Activated CD8-positive, alpha-beta T cell treated with anti-CD3 and anti-CD28 coated beads for 36 hours (primary cell): ENCODE data around the gene GRB10. TPM values are rescaled to one million over a fixed set of nuclear protein-coding genes. Genes with fewer than 3 reads are reported as not detected.

Source experiments
- ATAC-seq: fragments of 200-7000 bp; cut with Tn5 transposase; one replicate; pipeline ENCODE4 v1.10.0; 2021; ENCODE audit warnings: mild to moderate bottlenecking, moderate library complexity
- CTCF ChIA-PET: fragments of 350-600 bp; sonication (Branson Sonifier 250); formaldehyde crosslinking; loops from one replicate; lab custom pipeline; 2021; ENCODE audit warnings: antibody characterized with exemption; lab: Charles Lee
- POLR2A ChIA-PET: fragments of 350-600 bp; sonication (Branson Sonifier 250); formaldehyde crosslinking; loops from one replicate; lab custom pipeline; 2021; ENCODE audit warnings: antibody characterized with exemption; lab: Charles Lee
- DNase-seq: peaks from one replicate; pipeline ENCODE4 v3.0.0-alpha.2; 2020
- H3K27ac Mint-ChIP-seq: one replicate; pipeline ENCODE4 v1.8.0; 2021; ENCODE audit warnings: mild to moderate bottlenecking, mixed read lengths
- H3K27me3 Mint-ChIP-seq: one replicate; pipeline ENCODE4 v1.8.0; 2021; ENCODE audit warnings: mixed read lengths
- H3K36me3 Mint-ChIP-seq: one replicate; pipeline ENCODE4 v1.8.0; 2021; ENCODE audit warnings: low read depth, mixed read lengths
- H3K4me1 Mint-ChIP-seq: one replicate; pipeline ENCODE4 v1.8.0; 2021; ENCODE audit warnings: low read depth, mixed read lengths
- H3K4me3 Mint-ChIP-seq: one replicate; pipeline ENCODE4 v1.8.0; 2021; ENCODE audit warnings: mild to moderate bottlenecking, moderate library complexity, mixed read lengths
- H3K9me3 Mint-ChIP-seq: one replicate; pipeline ENCODE4 v1.8.0; 2021; ENCODE audit warnings: mixed read lengths
- CTCF ChIP-seq: fragments of 200-600 bp; IDR thresholded peaks from one replicate; pipeline ENCODE4 v1.8.0; 2022; ENCODE audit warnings: antibody characterized with exemption, mild to moderate bottlenecking
- intact Hi-C: fragments of 100-400 bp; cut with micrococcal nuclease; formaldehyde crosslinking; loops from one replicate; pipeline ENCODE4 v1.10.0; 2022
- total RNA-seq, 2 experiments: library from RNA; stranded (reverse); gene quantifications; one replicate each; pipeline ENCODE4 v1.2.3, GENCODE V29; 2021

Gene GRB10
- total RNA-seq, 2 experiments from 2014 or later, result 5.6 to 6.9 TPM

GRCh38 chr7:50660830-50661175, 121.9 kb downstream of the GRB10 start:
- ChIA-PET CTCF (interaction anchor here (1.0 to 1.1 kb wide), 2 partner anchors 27 to 192 kb away, joined by 3 to 6 read pairs; no protein-coding TSS in a partner anchor), POLR2A (no interaction called here)
- intact Hi-C loops, result no loop called here
- Mint-ChIP-seq H3K4me1 (peaks cover 54% of the 10 kb centered on the region), H3K27ac (no peak overlapping the region), H3K4me3 (no peak overlapping the region), H3K36me3 (peaks cover 2% of the 10 kb centered on the region), H3K9me3 (no peaks in the 10 kb centered on the region), H3K27me3 (no peaks in the 10 kb centered on the region)
- no peak for ATAC-seq
- TF ChIP-seq CTCF, result no peak
- DNase-seq, result no peak

GRCh38 chr7:50660040-50660829, 122.5 kb downstream of the GRB10 start:
- H3K27me3 Mint-ChIP-seq, result no peaks in the 10 kb centered on the region
- CTCF ChIA-PET, result interaction anchor here (1.1 to 1.6 kb wide), 2 partner anchors 27 to 192 kb away, joined by 3 to 5 read pairs; no protein-coding TSS in a partner anchor
- no peak for TF ChIP-seq CTCF
- H3K36me3 Mint-ChIP-seq, result peaks cover 2% of the 10 kb centered on the region
- intact Hi-C loops, result no loop called here
- peaks cover 54% of the 10 kb centered on the region for H3K4me1 Mint-ChIP-seq
- H3K27ac Mint-ChIP-seq, result peak overlapping the region; percentile 69
- ATAC-seq, result peak; percentile 76
- DNase-seq, result peak; percentile 80
- H3K9me3 Mint-ChIP-seq, result no peaks in the 10 kb centered on the region
- peak overlapping the region; percentile 49 for H3K4me3 Mint-ChIP-seq
- POLR2A ChIA-PET, result interaction anchor here (0.7 kb wide), 1 partner anchor 25 kb away, joined by 3 read pairs; no protein-coding TSS in a partner anchor

- no peak overlapping the region for H3K4me3 Mint-ChIP-seq
- peaks cover 2% of the 10 kb centered on the region for H3K36me3 Mint-ChIP-seq
- ChIA-PET CTCF (interaction anchor here (1.1 to 1.6 kb wide), 2 partner anchors 26 to 191 kb away, joined by 3 to 5 read pairs; no protein-coding TSS in a partner anchor), POLR2A (interaction anchor here (0.7 kb wide), 1 partner anchor 26 kb away, joined by 3 read pairs; no protein-coding TSS in a partner anchor)
- no peaks in the 10 kb centered on the region for H3K9me3 Mint-ChIP-seq
- ATAC-seq (no peak), DNase-seq (no peak)
- no peak overlapping the region for H3K27ac Mint-ChIP-seq
- H3K27me3 Mint-ChIP-seq, result no peaks in the 10 kb centered on the region
- intact Hi-C loops, result no loop called here
- TF ChIP-seq CTCF, result no peak
- H3K4me1 Mint-ChIP-seq, result peaks cover 46% of the 10 kb centered on the region
These were observed 123.2 kb downstream of the GRB10 start for GRCh38 chr7:50659329-50659965.

GRCh38 chr7:50658696-50659095, 124.0 kb downstream of the GRB10 start:
- Mint-ChIP-seq H3K4me1 (peaks cover 40% of the 10 kb centered on the region), H3K4me3 (no peak overlapping the region), H3K27ac (no peak overlapping the region), H3K27me3 (no peaks in the 10 kb centered on the region), H3K36me3 (peaks cover 2% of the 10 kb centered on the region), H3K9me3 (no peaks in the 10 kb centered on the region)
- ATAC-seq, result no peak
- TF ChIP-seq CTCF, result no peak
- ChIA-PET POLR2A (no interaction called here), CTCF (interaction anchor here (0.8 to 1.6 kb wide), 2 partner anchors 42 to 191 kb away, joined by 3 to 5 read pairs; no protein-coding TSS in a partner anchor)
- intact Hi-C loops, result no loop called here
- no peak for DNase-seq

GRCh38 chr7:50657912-50658311, 124.8 kb downstream of the GRB10 start:
- no peaks in the 10 kb centered on the region for H3K27me3 Mint-ChIP-seq
- intact Hi-C loops, result no loop called here
- H3K4me1 Mint-ChIP-seq, result peaks cover 34% of the 10 kb centered on the region
- H3K27ac Mint-ChIP-seq, result no peak overlapping the region
- CTCF ChIA-PET, result no interaction called here
- no peaks in the 10 kb centered on the region for H3K9me3 Mint-ChIP-seq
- DNase-seq, result no peak
- H3K4me3 Mint-ChIP-seq, result no peak overlapping the region
- ATAC-seq, result no peak
- peaks cover 2% of the 10 kb centered on the region for H3K36me3 Mint-ChIP-seq
- POLR2A ChIA-PET, result no interaction called here
- no peak for TF ChIP-seq CTCF
